GM18867 (cell line): Measurements from ENCODE around the gene FAAP100.
A peak's percentile ranks its signal among the peaks of the same experiment; 100 is the strongest.
"Not testable (repeated sequence)": the region's sequence is repeated elsewhere in the genome, so short reads cannot be mapped to it uniquely, and the experiment has no call there.

Experiments used
- ATAC-seq: cut with Tn5 transposase; IDR thresholded peaks from one replicate; pipeline ENCODE4 v1.9.1; 2021; ENCODE audit warnings: mild to moderate bottlenecking, moderate library complexity; ENCODE audit not compliant: unreplicated experiment

FAAP100 gene

GRCh38 chr17:81552244-81553017 is at the start of gene FAAP100:
FAAP100 (minus strand) TSS chr17:81552353; CDS start chr17:81552330, 23 bp downstream.
- ATAC-seq: peak; percentile 39

- ATAC-seq: no peak
Observed at GRCh38 chr17:81601525-81602120, 49.5 kb upstream of the FAAP100 start.

- ATAC-seq: no peak
Observed at GRCh38 chr17:81599719-81600486, 47.8 kb upstream of the FAAP100 start.

- ATAC-seq: no peak
Observed at GRCh38 chr17:81593105-81593871, 41.1 kb upstream of the FAAP100 start.

- no peak for ATAC-seq
Observed at GRCh38 chr17:81591971-81592370, 39.8 kb upstream of the FAAP100 start.

- ATAC-seq: no peak
Observed at GRCh38 chr17:81590121-81590520, 38.0 kb upstream of the FAAP100 start.

- no peak for ATAC-seq
Observed at GRCh38 chr17:81589612-81590011, 37.5 kb upstream of the FAAP100 start.

- no peak for ATAC-seq
Observed at GRCh38 chr17:81586096-81586495, 33.9 kb upstream of the FAAP100 start.

- ATAC-seq: not testable (repeated sequence)
Observed at GRCh38 chr17:81584771-81585170, 32.6 kb upstream of the FAAP100 start.

- no peak for ATAC-seq
Observed at GRCh38 chr17:81583589-81584342, 31.6 kb upstream of the FAAP100 start.

- ATAC-seq: no peak
Observed at GRCh38 chr17:81582749-81583148, 30.6 kb upstream of the FAAP100 start.

GRCh38 chr17:81582341-81582740 is 30.2 kb upstream of the FAAP100 start:
- ATAC-seq: no peak

GRCh38 chr17:81581758-81582157 is 29.6 kb upstream of the FAAP100 start:
- no peak for ATAC-seq

- no peak for ATAC-seq
Observed at GRCh38 chr17:81580481-81580880, 28.3 kb upstream of the FAAP100 start.

GRCh38 chr17:81579821-81580321 is 27.7 kb upstream of the FAAP100 start:
- no peak for ATAC-seq

- no peak for ATAC-seq
Observed at GRCh38 chr17:81579298-81579697, 27.1 kb upstream of the FAAP100 start.

- no peak for ATAC-seq
Observed at GRCh38 chr17:81578561-81579225, 26.5 kb upstream of the FAAP100 start.

- ATAC-seq: no peak
Observed at GRCh38 chr17:81578038-81578441, 25.9 kb upstream of the FAAP100 start.

- no peak for ATAC-seq
Observed at GRCh38 chr17:81577278-81578000, 25.3 kb upstream of the FAAP100 start.
